ENCODE measurements around the gene NEURL3.
A peak's percentile ranks its signal among the peaks of the same experiment; 100 is the strongest.
"Not testable (repeated sequence)": the region's sequence is repeated elsewhere in the genome, so short reads cannot be mapped to it uniquely, and the experiment has no call there.

NEURL3 gene

GRCh38 chr2:96505231-96505889 is at the start of gene NEURL3:
Gene NEURL3, minus strand, starts transcription at chr2:96505357. Its CDS starts 71 bp downstream, at chr2:96505286.
- DNase-seq (ENCODE audit: low spot score) = no peak

GRCh38 chr2:96554293-96555145 is 49.4 kb upstream of the NEURL3 start:
- DNase-seq (ENCODE audit: low spot score) = peak; percentile 68

- DNase-seq (ENCODE audit: low spot score) = not testable (repeated sequence)
Measured at GRCh38 chr2:96553957-96554292, 48.8 kb upstream of the NEURL3 start.

GRCh38 chr2:96553176-96553956 is 48.2 kb upstream of the NEURL3 start:
- no peak for DNase-seq (ENCODE audit: low spot score)

- DNase-seq (ENCODE audit: low spot score) = no peak
Measured at GRCh38 chr2:96552315-96553175, 47.4 kb upstream of the NEURL3 start.

GRCh38 chr2:96551605-96552314 is 46.6 kb upstream of the NEURL3 start:
- DNase-seq (ENCODE audit: low spot score) = no peak

GRCh38 chr2:96550787-96551604 is 45.8 kb upstream of the NEURL3 start:
- DNase-seq (ENCODE audit: low spot score) = no peak

GRCh38 chr2:96549967-96550786 is 45.0 kb upstream of the NEURL3 start:
- no peak for DNase-seq (ENCODE audit: low spot score)

GRCh38 chr2:96549466-96549785 is 44.3 kb upstream of the NEURL3 start:
- no peak for DNase-seq (ENCODE audit: low spot score)

- no peak for DNase-seq (ENCODE audit: low spot score)
Measured at GRCh38 chr2:96548558-96549465, 43.7 kb upstream of the NEURL3 start.

- no peak for DNase-seq (ENCODE audit: low spot score)
Measured at GRCh38 chr2:96547731-96548171, 42.6 kb upstream of the NEURL3 start.

GRCh38 chr2:96547203-96547641 is 42.1 kb upstream of the NEURL3 start:
- no peak for DNase-seq (ENCODE audit: low spot score)

- no peak for DNase-seq (ENCODE audit: low spot score)
Measured at GRCh38 chr2:96546797-96547196, 41.6 kb upstream of the NEURL3 start.

- no peak for DNase-seq (ENCODE audit: low spot score)
Measured at GRCh38 chr2:96546321-96546720, 41.2 kb upstream of the NEURL3 start.

- DNase-seq (ENCODE audit: low spot score) = no peak
Measured at GRCh38 chr2:96542357-96542977, 37.3 kb upstream of the NEURL3 start.

- DNase-seq (ENCODE audit: low spot score) = no peak
Measured at GRCh38 chr2:96541398-96542152, 36.4 kb upstream of the NEURL3 start.

GRCh38 chr2:96540136-96540535 is 35.0 kb upstream of the NEURL3 start:
- DNase-seq (ENCODE audit: low spot score) = no peak

All from NAMALWA (cell line).